Vagina (tissue), 2 donors: Measurements from ENCODE around the gene CDC27.

Experiments
- POLR2A ChIP-seq, 2 donors: fragments of 450-650 bp; IDR thresholded peaks; one replicate each; pipeline ENCODE4 v1.6.1; 2017; ENCODE audit warnings: antibody characterized with exemption in 2 of 2, mild to moderate bottlenecking in 2 of 2, moderate library complexity in 2 of 2
- TF ChIP-seq, protein P1 (sequence below), 3 experiments: fragments of 450-650 bp in 2 of 3; fragments of 200-600 bp in 1 of 3; sonication (generic) in 1 of 3; IDR thresholded peaks; one replicate each; pipeline ENCODE4 v1.5.1; 2017 to 2019; ENCODE audit warnings: antibody characterized with exemption in 3 of 3, mild to moderate bottlenecking in 2 of 3, moderate library complexity in 2 of 3

GRCh38 chr17:47188876-47189731 lies at the start of gene CDC27:
- TF ChIP-seq, protein P1, sequence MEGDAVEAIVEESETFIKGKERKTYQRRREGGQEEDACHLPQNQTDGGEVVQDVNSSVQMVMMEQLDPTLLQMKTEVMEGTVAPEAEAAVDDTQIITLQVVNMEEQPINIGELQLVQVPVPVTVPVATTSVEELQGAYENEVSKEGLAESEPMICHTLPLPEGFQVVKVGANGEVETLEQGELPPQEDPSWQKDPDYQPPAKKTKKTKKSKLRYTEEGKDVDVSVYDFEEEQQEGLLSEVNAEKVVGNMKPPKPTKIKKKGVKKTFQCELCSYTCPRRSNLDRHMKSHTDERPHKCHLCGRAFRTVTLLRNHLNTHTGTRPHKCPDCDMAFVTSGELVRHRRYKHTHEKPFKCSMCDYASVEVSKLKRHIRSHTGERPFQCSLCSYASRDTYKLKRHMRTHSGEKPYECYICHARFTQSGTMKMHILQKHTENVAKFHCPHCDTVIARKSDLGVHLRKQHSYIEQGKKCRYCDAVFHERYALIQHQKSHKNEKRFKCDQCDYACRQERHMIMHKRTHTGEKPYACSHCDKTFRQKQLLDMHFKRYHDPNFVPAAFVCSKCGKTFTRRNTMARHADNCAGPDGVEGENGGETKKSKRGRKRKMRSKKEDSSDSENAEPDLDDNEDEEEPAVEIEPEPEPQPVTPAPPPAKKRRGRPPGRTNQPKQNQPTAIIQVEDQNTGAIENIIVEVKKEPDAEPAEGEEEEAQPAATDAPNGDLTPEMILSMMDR (IDR thresholded peaks at IDR 0.05) = no peak
- peak in 1 of 2 donors; percentile 71 for TF ChIP-seq POLR2A (IDR thresholded peaks at IDR 0.05)
